H9 (cell line): ENCODE measurements around the gene C1QTNF3. TPM values are rescaled to one million over a fixed set of nuclear protein-coding genes. Genes with fewer than 3 reads are reported as not detected.

Experiments used
- DNase-seq: peaks from one replicate; pipeline ENCODE4 v3.0.0-alpha.2; 2017
- H2AFZ ChIP-seq: one replicate; pipeline ENCODE4 v1.6.1; 2013; ENCODE audit warnings: mild to moderate bottlenecking, low read length, control low read depth, moderate library complexity
- H2AK5ac ChIP-seq: 2 replicates; pipeline ENCODE4 v1.6.1; 2013; ENCODE audit warnings: low read length, control low read depth, mixed read lengths; ENCODE audit not compliant: insufficient read length
- H2BK120ac ChIP-seq: one replicate; pipeline ENCODE4 v1.6.1; 2013; ENCODE audit warnings: low read depth, mild to moderate bottlenecking, low read length, control low read depth, inconsistent platforms; ENCODE audit not compliant: poor library complexity, severe bottlenecking
- H2BK12ac ChIP-seq: 2 replicates; pipeline ENCODE4 v1.6.1; 2013; ENCODE audit warnings: low read length, control low read depth, mixed read lengths, low read depth; ENCODE audit not compliant: insufficient read length
- H2BK15ac ChIP-seq: 2 replicates; pipeline ENCODE4 v1.6.1; 2013; ENCODE audit warnings: low read depth, low read length, control low read depth
- H2BK20ac ChIP-seq: one replicate; pipeline ENCODE4 v1.6.1; 2013; ENCODE audit warnings: low read depth, mild to moderate bottlenecking, low read length, control low read depth, inconsistent platforms; ENCODE audit not compliant: poor library complexity, severe bottlenecking
- H2BK5ac ChIP-seq: 2 replicates; pipeline ENCODE4 v1.6.1; 2013; ENCODE audit warnings: low read length, control low read depth, mixed read lengths; ENCODE audit not compliant: insufficient read length
- H3K14ac ChIP-seq: 2 replicates; pipeline ENCODE4 v1.6.1; 2013; ENCODE audit warnings: low read length, control low read depth; ENCODE audit not compliant: insufficient read depth
- H3K18ac ChIP-seq: 2 replicates; pipeline ENCODE4 v1.6.1; 2013; ENCODE audit warnings: low read depth, mild to moderate bottlenecking, mixed read lengths, low read length, control low read depth; ENCODE audit not compliant: insufficient read length
- H3K23ac ChIP-seq: 2 replicates; pipeline ENCODE4 v1.6.1; 2013; ENCODE audit warnings: low read length, control low read depth, mixed read lengths, low read depth; ENCODE audit not compliant: insufficient read length
- H3K23me2 ChIP-seq: 2 replicates; pipeline ENCODE4 v1.6.1; 2013; ENCODE audit warnings: low read depth, mild to moderate bottlenecking, mixed read lengths, low read length, control low read depth; ENCODE audit not compliant: insufficient read length, poor library complexity, severe bottlenecking
- H3K27ac ChIP-seq: 2 replicates; pipeline ENCODE4 v1.5.1; 2013; ENCODE audit warnings: low read length, control low read depth, mixed read lengths, low read depth; ENCODE audit not compliant: insufficient read length
- H3K27me3 ChIP-seq: 2 replicates; pipeline ENCODE4 v1.6.1; 2013; ENCODE audit warnings: low read length, control low read depth, inconsistent platforms; ENCODE audit not compliant: insufficient read depth
- H3K4ac ChIP-seq: 2 replicates; pipeline ENCODE4 v1.6.1; 2013; ENCODE audit warnings: low read depth, mild to moderate bottlenecking, control low read depth, inconsistent platforms, low read length, moderate library complexity
- H3K4me1 ChIP-seq: 2 replicates; pipeline ENCODE4 v1.6.1; 2013; ENCODE audit warnings: low read length, control low read depth, inconsistent platforms; ENCODE audit not compliant: insufficient read depth
- H3K4me2 ChIP-seq: 2 replicates; pipeline ENCODE4 v1.6.1; 2013; ENCODE audit warnings: low read length, control low read depth, mixed read lengths; ENCODE audit not compliant: insufficient read length, insufficient read depth
- H3K56ac ChIP-seq: 2 replicates; pipeline ENCODE4 v1.6.1; 2013; ENCODE audit warnings: low read depth, mild to moderate bottlenecking, mixed read lengths, low read length, control low read depth; ENCODE audit not compliant: insufficient read length
- H3K79me1 ChIP-seq: 2 replicates; pipeline ENCODE4 v1.6.1; 2013; ENCODE audit warnings: low read depth, mild to moderate bottlenecking, moderate library complexity, low read length, control low read depth, inconsistent platforms; ENCODE audit not compliant: insufficient read depth, poor library complexity, severe bottlenecking
- H3K79me2 ChIP-seq: 2 replicates; pipeline ENCODE4 v1.6.1; 2013; ENCODE audit warnings: low read length, control low read depth, inconsistent platforms; ENCODE audit not compliant: insufficient read depth
- H3K9ac ChIP-seq: 2 replicates; pipeline ENCODE4 v1.6.1; 2013; ENCODE audit warnings: low read length, control low read depth, mixed read lengths; ENCODE audit not compliant: insufficient read length; ENCODE audit errors: extremely low read depth
- H3K9me3 ChIP-seq: one replicate; pipeline ENCODE4 v1.6.1; 2013; ENCODE audit warnings: low read depth, low read length, inconsistent platforms; ENCODE audit not compliant: control insufficient read depth
- H3T11ph ChIP-seq: one replicate; pipeline ENCODE4 v1.6.1; 2013; ENCODE audit warnings: mild to moderate bottlenecking, low read length, control low read depth, inconsistent platforms
- H4K20me1 ChIP-seq: one replicate; pipeline ENCODE4 v1.6.1; 2013; ENCODE audit not compliant: control insufficient read depth, insufficient read length, insufficient read depth
- H4K5ac ChIP-seq: 2 replicates; pipeline ENCODE4 v1.6.1; 2013; ENCODE audit warnings: low read depth, mild to moderate bottlenecking, mixed read lengths, low read length, control low read depth; ENCODE audit not compliant: insufficient read length
- H4K8ac ChIP-seq: replicated peaks from 2 replicates; pipeline ENCODE4 v1.6.1; 2013; ENCODE audit warnings: low read length, control low read depth, mixed read lengths, low read depth; ENCODE audit not compliant: insufficient read length
- H4K91ac ChIP-seq: 2 replicates; pipeline ENCODE4 v1.6.1; 2013; ENCODE audit warnings: low read depth, mild to moderate bottlenecking, moderate library complexity, mixed read lengths, low read length, control low read depth; ENCODE audit not compliant: insufficient read length
- H3K27ac Mint-ChIP-seq, 3 experiments: 2 replicates in 2 of 3; 3 replicates in 1 of 3; pipeline ENCODE4 v1.8.0; 2020 to 2021; ENCODE audit warnings: mixed read lengths in 3 of 3, mild to moderate bottlenecking in 1 of 3, moderate library complexity in 1 of 3
- H3K27me3 Mint-ChIP-seq: 2 replicates; pipeline ENCODE4 v1.8.0; 2021; ENCODE audit warnings: low read depth, mild to moderate bottlenecking, moderate library complexity, mixed read lengths
- H3K36me3 Mint-ChIP-seq, 3 experiments: 2 replicates in 2 of 3; 3 replicates in 1 of 3; pipeline ENCODE4 v1.8.0; 2020 to 2021; ENCODE audit warnings: low read depth in 3 of 3, mixed read lengths in 3 of 3; ENCODE audit not compliant: insufficient read depth in 1 of 3
- H3K4me1 Mint-ChIP-seq, 2 experiments: 2 replicates each; pipeline ENCODE4 v1.8.0; 2020; ENCODE audit warnings: mixed read lengths in 2 of 2
- H3K4me3 Mint-ChIP-seq, 2 experiments: 2 replicates in 1 of 2; 3 replicates in 1 of 2; pipeline ENCODE4 v1.8.0; 2020 to 2021; ENCODE audit warnings: mild to moderate bottlenecking in 2 of 2, mixed read lengths in 2 of 2, moderate library complexity in 1 of 2
- H3K9me3 Mint-ChIP-seq, 2 experiments: 2 replicates in 1 of 2; 3 replicates in 1 of 2; pipeline ENCODE4 v1.8.0; 2020; ENCODE audit warnings: mild to moderate bottlenecking in 2 of 2, mixed read lengths in 2 of 2, moderate library complexity in 1 of 2
- WGBS: extraction: QIAGEN DNeasy Blood & Tissue Kit; methylation state at CpG from one replicate; pipeline ENCODE4 v1.1.7; 2013; ENCODE audit warnings: missing lambda C conversion rate, low lambda C conversion rate, mixed read lengths; ENCODE audit not compliant: insufficient read length; ENCODE audit errors: extremely low coverage; 5-methylcytosine and 5-hydroxymethylcytosine counted together
- total RNA-seq: library from RNA; stranded (reverse); gene quantifications from 2 replicates; pipeline ENCODE4 v1.2.1, GENCODE V29; 2021
- TF ChIP-seq, protein P1 (sequence below): fragments of 200-600 bp; sonication (generic); conservative IDR thresholded peaks from 3 replicates; pipeline ENCODE4 v1.8.0; 2021; ENCODE audit warnings: antibody characterized with exemption, mild to moderate bottlenecking

Gene C1QTNF3
- total RNA-seq, 1 experiment from 2014 or later = 1.1 TPM

DNA sequence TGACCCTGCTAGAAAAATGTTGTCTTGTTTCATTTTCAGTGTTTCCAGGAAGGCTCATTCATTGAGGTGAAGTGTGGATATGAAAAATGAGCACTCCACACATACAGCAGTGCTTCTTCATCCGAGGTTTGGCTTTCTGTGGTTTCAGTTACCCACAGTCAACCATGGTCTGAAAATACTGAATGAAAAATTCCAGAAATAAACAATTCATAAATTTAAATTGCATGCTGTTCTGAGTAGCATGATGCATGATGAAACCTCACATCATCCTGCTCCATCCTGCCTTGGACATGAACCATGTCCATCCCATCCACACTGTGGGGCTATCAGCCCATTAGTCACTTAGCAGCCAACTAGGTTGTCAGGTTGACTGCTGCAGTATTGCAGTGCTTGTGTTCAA is 48.2 kb downstream of the C1QTNF3 start:
- no peak overlapping the region for H2AK5ac ChIP-seq
- no peak overlapping the region for H3K27ac ChIP-seq
- no peak overlapping the region for H4K5ac ChIP-seq
- H3K79me1 ChIP-seq = no peaks in the 10 kb centered on the region
- H3T11ph ChIP-seq = no peak overlapping the region
- H3K56ac ChIP-seq = no peak overlapping the region
- peaks cover 4 to 5% of the 10 kb centered on the region in 2 experiments; a peak in 1 of 4 replicates for H3K4me1 Mint-ChIP-seq
- no peak overlapping the region for H3K18ac ChIP-seq
- H3K27me3 ChIP-seq = no peaks in the 10 kb centered on the region
- no peak for DNase-seq
- no peak overlapping the region for H3K4me3 Mint-ChIP-seq
- H3K79me2 ChIP-seq = no peaks in the 10 kb centered on the region
- no peak overlapping the region for H2BK5ac ChIP-seq
- H3K23me2 ChIP-seq = no peaks in the 10 kb centered on the region
- no peak overlapping the region for H2BK12ac ChIP-seq
- no peak overlapping the region for H2AFZ ChIP-seq
- TF ChIP-seq, protein P1, sequence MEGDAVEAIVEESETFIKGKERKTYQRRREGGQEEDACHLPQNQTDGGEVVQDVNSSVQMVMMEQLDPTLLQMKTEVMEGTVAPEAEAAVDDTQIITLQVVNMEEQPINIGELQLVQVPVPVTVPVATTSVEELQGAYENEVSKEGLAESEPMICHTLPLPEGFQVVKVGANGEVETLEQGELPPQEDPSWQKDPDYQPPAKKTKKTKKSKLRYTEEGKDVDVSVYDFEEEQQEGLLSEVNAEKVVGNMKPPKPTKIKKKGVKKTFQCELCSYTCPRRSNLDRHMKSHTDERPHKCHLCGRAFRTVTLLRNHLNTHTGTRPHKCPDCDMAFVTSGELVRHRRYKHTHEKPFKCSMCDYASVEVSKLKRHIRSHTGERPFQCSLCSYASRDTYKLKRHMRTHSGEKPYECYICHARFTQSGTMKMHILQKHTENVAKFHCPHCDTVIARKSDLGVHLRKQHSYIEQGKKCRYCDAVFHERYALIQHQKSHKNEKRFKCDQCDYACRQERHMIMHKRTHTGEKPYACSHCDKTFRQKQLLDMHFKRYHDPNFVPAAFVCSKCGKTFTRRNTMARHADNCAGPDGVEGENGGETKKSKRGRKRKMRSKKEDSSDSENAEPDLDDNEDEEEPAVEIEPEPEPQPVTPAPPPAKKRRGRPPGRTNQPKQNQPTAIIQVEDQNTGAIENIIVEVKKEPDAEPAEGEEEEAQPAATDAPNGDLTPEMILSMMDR = no peak
- H3K27me3 Mint-ChIP-seq = no peaks in the 10 kb centered on the region
- H3K4me2 ChIP-seq = no peak overlapping the region
- H3K14ac ChIP-seq = no peak overlapping the region
- no peak overlapping the region for H3K23ac ChIP-seq
- no peak overlapping the region for H2BK20ac ChIP-seq
- WGBS = no CpG with 5 or more reads among the region's 1 CpG
- no peak overlapping the region for H4K91ac ChIP-seq
- H4K8ac ChIP-seq = no peak overlapping the region
- no peak overlapping the region for H3K4ac ChIP-seq
- no peak overlapping the region for H2BK15ac ChIP-seq
- H2BK120ac ChIP-seq = no peak overlapping the region
- H3K4me1 ChIP-seq = no peaks in the 10 kb centered on the region
- peaks cover 0 to 12% (median 4%) of the 10 kb centered on the region in 3 experiments; a peak in 4 of 7 replicates for H3K36me3 Mint-ChIP-seq
- H3K9me3 Mint-ChIP-seq = no peaks in the 10 kb centered on the region
- no peaks in the 10 kb centered on the region for H3K9me3 ChIP-seq
- no peaks in the 10 kb centered on the region for H4K20me1 ChIP-seq
- no peak overlapping the region for H3K9ac ChIP-seq
- H3K27ac Mint-ChIP-seq = no peak overlapping the region
